Measurements from ENCODE around the gene NECTIN4.

GRCh38 chr1:161082996-161083747, 6.2 kb downstream of the NECTIN4 start:
- TF ChIP-seq CTCF (IDR thresholded peaks at IDR 0.05) (no peak), ZFX (IDR thresholded peaks at IDR 0.05; ENCODE audit: borderline replicate concordance) (no peak)
